ENCODE data around the gene NXPH3.

Gene NXPH3

DNA sequence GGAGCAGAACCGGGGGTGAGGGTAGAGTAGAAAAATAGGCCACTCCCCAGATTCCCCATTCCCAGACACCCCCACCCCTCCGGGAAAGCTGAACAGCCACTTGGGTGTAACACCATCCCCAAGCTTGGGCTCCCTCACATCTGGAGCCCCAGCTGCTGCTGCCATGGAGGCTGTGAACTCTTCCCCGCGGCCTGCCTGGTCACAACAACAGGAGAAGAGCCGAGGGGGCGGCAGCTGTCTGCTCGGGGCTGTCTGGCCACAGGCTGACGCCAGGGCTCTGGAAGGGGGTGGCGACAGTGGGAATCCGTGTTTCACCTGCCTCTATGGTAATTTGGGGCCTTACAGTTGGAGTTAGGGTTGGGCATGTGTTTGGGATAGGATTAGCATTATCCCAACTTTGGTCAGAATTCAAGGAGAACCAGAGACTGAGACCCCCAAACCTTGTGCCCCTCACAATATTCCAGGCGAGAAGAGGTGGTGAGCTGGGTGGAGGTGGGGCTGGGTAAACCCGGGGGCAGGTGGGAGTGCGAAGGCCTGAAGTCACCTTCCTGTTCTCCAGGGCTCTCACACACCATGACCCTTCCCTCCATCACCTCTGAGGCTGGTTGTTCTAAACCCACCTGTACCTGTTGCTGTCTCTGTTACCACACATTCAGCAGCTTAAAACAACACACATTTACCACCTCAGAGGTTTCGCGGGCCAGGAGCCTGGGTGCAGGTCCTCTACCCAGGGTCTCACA is 29.7 kb upstream of the NXPH3 start:
- DNase-seq (ENCODE audit: insufficient read length, low spot score) (no peak), FAIRE-seq (no peak)
- TF ChIP-seq, protein P1, sequence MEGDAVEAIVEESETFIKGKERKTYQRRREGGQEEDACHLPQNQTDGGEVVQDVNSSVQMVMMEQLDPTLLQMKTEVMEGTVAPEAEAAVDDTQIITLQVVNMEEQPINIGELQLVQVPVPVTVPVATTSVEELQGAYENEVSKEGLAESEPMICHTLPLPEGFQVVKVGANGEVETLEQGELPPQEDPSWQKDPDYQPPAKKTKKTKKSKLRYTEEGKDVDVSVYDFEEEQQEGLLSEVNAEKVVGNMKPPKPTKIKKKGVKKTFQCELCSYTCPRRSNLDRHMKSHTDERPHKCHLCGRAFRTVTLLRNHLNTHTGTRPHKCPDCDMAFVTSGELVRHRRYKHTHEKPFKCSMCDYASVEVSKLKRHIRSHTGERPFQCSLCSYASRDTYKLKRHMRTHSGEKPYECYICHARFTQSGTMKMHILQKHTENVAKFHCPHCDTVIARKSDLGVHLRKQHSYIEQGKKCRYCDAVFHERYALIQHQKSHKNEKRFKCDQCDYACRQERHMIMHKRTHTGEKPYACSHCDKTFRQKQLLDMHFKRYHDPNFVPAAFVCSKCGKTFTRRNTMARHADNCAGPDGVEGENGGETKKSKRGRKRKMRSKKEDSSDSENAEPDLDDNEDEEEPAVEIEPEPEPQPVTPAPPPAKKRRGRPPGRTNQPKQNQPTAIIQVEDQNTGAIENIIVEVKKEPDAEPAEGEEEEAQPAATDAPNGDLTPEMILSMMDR (IDR thresholded peaks at IDR 0.05; ENCODE audit: insufficient read depth, missing control alignments), result no peak

GRCh38 chr17:49546546-49547535 is 28.8 kb upstream of the NXPH3 start:
- DNase-seq (ENCODE audit: insufficient read length, low spot score) (no peak), FAIRE-seq (no peak)
- TF ChIP-seq, protein P1 (IDR thresholded peaks at IDR 0.05; ENCODE audit: insufficient read depth, missing control alignments), result no peak

GRCh38 chr17:49547566-49547965 is 28.1 kb upstream of the NXPH3 start:
- TF ChIP-seq, protein P1 (IDR thresholded peaks at IDR 0.05; ENCODE audit: insufficient read depth, missing control alignments), result no peak
- no peak for DNase-seq (ENCODE audit: insufficient read length, low spot score)

GRCh38 chr17:49548051-49548505 is 27.6 kb upstream of the NXPH3 start:
- DNase-seq (ENCODE audit: insufficient read length, low spot score) (no peak), FAIRE-seq (no peak)
- TF ChIP-seq, protein P1 (IDR thresholded peaks at IDR 0.05; ENCODE audit: insufficient read depth, missing control alignments), result no peak

More at GRCh38 chr17:49547566-49547965, 28.1 kb upstream of the NXPH3 start:
- FAIRE-seq, result no peak

- FAIRE-seq (no peak), DNase-seq (ENCODE audit: insufficient read length, low spot score) (no peak)
- TF ChIP-seq, protein P1 (IDR thresholded peaks at IDR 0.05; ENCODE audit: insufficient read depth, missing control alignments), result peak; percentile 62
Measured at GRCh38 chr17:49548506-49549310, 27.0 kb upstream of the NXPH3 start.

DNA sequence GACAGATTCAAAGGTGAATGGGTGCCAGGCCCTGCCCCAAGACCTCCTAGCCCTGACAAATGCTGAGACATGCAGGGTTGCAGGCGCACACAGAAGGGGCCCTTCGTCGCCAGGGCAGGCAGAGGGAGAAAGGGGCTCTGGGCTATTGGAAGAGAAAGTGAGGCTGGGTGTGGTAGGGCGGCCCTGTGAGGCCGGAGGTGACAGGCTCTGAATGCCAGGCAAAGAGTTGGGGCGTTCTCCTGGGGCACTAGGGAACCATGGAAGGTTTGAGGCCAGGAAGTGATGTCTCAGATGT is 26.4 kb upstream of the NXPH3 start:
- FAIRE-seq, result no peak
- TF ChIP-seq, protein P1 (IDR thresholded peaks at IDR 0.05; ENCODE audit: insufficient read depth, missing control alignments), result no peak
- no peak for DNase-seq (ENCODE audit: insufficient read length, low spot score)
